COR-L47 (cell line): ENCODE measurements around the gene CYP20A1.
A peak's percentile ranks its signal among the peaks of the same experiment; 100 is the strongest.
"Not testable (repeated sequence)": the region's sequence is repeated elsewhere in the genome, so short reads cannot be mapped to it uniquely, and the experiment has no call there.

ENCODE experiments used
- DNase-seq: peaks from one replicate; lab custom pipeline; 2025; lab: John Stamatoyannopoulos, UW

Gene CYP20A1

GRCh38 chr2:203238704-203239526 lies at the start of gene CYP20A1:
TSS of gene CYP20A1 (plus strand) at chr2:203239018. CDS start at chr2:203239063, 45 bp downstream.
- peak; percentile 96 for DNase-seq

GRCh38 chr2:203190547-203190946 lies 48.3 kb upstream of the CYP20A1 start:
- not testable (repeated sequence) for DNase-seq

- not testable (repeated sequence) for DNase-seq
Measured at GRCh38 chr2:203191026-203191425, 47.8 kb upstream of the CYP20A1 start.

GRCh38 chr2:203191961-203192360 lies 46.9 kb upstream of the CYP20A1 start:
- DNase-seq = no peak

GRCh38 chr2:203195331-203196036 lies 43.3 kb upstream of the CYP20A1 start:
- no peak for DNase-seq

GRCh38 chr2:203200866-203201265 lies 38.0 kb upstream of the CYP20A1 start:
- DNase-seq = no peak

- no peak for DNase-seq
Measured at GRCh38 chr2:203201426-203201825, 37.4 kb upstream of the CYP20A1 start.

GRCh38 chr2:203209538-203209937 lies 29.3 kb upstream of the CYP20A1 start:
- no peak for DNase-seq

GRCh38 chr2:203225423-203226039 lies 13.3 kb upstream of the CYP20A1 start:
- DNase-seq = no peak

GRCh38 chr2:203229674-203230073 lies 9.1 kb upstream of the CYP20A1 start:
- not testable (repeated sequence) for DNase-seq

- DNase-seq = no peak
Measured at GRCh38 chr2:203237346-203238238, 1.2 kb upstream of the CYP20A1 start.

- DNase-seq = no peak
Measured at GRCh38 chr2:203238292-203238703, 520 bp upstream of the CYP20A1 start.

- no peak for DNase-seq
Measured at GRCh38 chr2:203240491-203240890, 1.7 kb downstream of the CYP20A1 start.

GRCh38 chr2:203242518-203242917 lies 3.7 kb downstream of the CYP20A1 start:
- no peak for DNase-seq

- DNase-seq = no peak
Measured at GRCh38 chr2:203246646-203247045, 7.8 kb downstream of the CYP20A1 start.

- no peak for DNase-seq
Measured at GRCh38 chr2:203252818-203253217, 14.0 kb downstream of the CYP20A1 start.

GRCh38 chr2:203253422-203254095 lies 14.7 kb downstream of the CYP20A1 start:
- not testable (repeated sequence) for DNase-seq

GRCh38 chr2:203261326-203262159 lies 22.7 kb downstream of the CYP20A1 start:
- no peak for DNase-seq

- no peak for DNase-seq
Measured at GRCh38 chr2:203279288-203279687, 40.5 kb downstream of the CYP20A1 start.

GRCh38 chr2:203280428-203281064 lies 41.7 kb downstream of the CYP20A1 start:
- DNase-seq = no peak
